HG02763 (cell line): ENCODE measurements around the gene CEBPB.
"Not testable (repeated sequence)": the region's sequence is repeated elsewhere in the genome, so short reads cannot be mapped to it uniquely, and the experiment has no call there.

Experiments
- ATAC-seq: cut with Tn5 transposase; IDR thresholded peaks from one replicate; pipeline ENCODE4 v1.9.1; 2021; ENCODE audit warnings: mild to moderate bottlenecking, moderate library complexity; ENCODE audit not compliant: unreplicated experiment

The CEBPB gene

GRCh38 chr20:50169329-50169823 lies 21.3 kb upstream of the CEBPB start:
- ATAC-seq = no peak

GRCh38 chr20:50170549-50171220 lies 19.9 kb upstream of the CEBPB start:
- ATAC-seq = no peak

GRCh38 chr20:50172347-50173013 lies 18.1 kb upstream of the CEBPB start:
- ATAC-seq = no peak

- no peak for ATAC-seq
These were observed 16.2 kb upstream of the CEBPB start for GRCh38 chr20:50174456-50174855.

- no peak for ATAC-seq
These were observed 14.4 kb upstream of the CEBPB start for GRCh38 chr20:50175938-50176933.

DNA sequence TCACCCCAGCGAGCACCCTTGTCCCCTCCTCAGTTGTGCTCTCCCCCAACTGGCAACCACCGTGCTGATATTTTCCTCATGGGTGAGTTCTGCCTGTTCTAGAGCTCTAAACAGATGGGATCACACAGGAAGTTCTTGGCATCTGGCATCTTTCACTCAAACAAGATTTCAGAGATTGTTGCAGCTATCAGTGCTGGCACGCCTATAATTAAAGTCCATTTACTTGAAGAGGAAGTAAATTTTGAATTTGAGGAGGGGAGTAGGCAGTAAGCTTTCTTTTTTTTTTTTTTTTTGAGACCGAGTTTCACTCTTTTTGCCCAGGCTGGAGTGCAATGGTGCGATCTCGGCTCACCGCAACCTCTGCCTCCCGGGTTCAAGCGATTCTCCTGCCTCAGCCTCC lies 12.0 kb upstream of the CEBPB start:
- not testable (repeated sequence) for ATAC-seq

GRCh38 chr20:50181344-50181743 lies 9.3 kb upstream of the CEBPB start:
- ATAC-seq = no peak

- ATAC-seq = no peak
These were observed 8.3 kb upstream of the CEBPB start for GRCh38 chr20:50182346-50182745.

DNA sequence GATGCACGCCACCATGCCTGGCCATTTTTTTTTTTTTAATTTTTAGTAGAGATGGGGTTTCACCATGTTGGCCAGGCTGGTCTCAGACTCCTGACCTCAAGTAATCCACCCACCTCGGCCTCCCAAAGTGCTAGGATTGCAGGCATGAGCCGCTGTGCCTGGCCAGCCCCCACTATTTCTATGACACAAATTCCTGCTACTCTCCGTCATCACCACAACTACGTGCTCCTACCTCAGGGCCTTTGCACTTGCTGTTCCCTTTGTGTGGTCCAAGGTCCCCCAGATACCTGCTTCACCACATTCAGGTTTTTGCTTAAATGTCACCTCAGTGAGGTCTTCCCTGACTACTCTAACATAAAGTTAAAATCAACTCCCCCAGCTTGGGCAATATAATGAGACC lies 5.2 kb upstream of the CEBPB start:
- ATAC-seq = no peak

DNA sequence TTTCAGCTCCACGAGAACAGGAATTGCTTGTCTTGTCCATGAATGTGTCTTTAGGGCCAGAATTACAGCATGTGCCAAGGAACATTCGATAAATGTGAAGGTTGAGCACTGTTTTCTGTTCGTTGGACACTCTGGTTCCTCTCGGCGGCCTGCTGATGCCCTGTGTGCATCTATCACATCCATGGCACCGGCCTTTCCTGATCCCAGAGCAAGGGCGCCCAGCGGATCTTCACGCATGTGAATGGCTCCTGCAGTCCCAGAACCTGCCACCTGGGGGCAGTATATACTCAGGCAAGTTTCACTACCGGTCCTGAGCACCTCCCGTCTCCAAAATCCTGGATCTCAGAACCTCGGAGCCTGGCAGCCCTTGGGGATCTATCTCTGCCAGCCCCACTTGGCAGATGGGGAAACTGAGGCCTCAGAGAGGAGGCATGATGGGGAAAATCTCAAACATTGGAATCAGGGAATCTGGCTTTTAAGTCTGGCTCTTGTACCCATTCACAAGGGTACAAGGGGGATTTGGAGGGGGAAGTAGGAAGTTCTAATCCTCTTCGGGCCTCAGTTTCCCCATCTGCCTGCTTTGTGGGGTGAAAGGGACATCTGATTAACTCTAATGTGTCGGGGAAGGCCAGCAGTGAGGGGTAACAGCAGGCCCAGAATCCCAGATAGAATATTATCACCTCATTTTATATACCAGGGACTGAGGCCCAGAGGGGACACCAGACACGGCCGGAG lies 4.3 kb upstream of the CEBPB start:
- peak; percentile 34 for ATAC-seq

DNA sequence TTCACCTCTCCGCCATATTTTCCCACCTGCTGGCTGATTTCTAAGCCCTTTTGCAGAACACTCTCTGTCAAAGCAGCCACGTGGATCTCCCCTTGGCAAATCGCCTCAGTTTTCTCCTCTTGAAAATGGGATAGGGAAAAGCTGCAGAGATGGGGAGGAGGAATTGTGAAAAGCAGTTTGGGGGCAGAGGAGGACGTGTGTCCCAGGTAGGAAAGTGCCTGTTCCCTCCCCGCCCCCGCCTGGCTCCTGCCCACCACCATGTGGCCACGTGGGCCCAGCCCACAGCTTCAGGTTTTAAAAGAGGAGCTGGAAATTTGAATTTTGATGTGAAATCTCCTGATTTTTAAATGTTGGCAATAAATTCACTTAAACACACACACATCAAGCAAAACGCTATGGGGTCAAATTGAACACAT lies 3.6 kb upstream of the CEBPB start:
- no peak for ATAC-seq

DNA sequence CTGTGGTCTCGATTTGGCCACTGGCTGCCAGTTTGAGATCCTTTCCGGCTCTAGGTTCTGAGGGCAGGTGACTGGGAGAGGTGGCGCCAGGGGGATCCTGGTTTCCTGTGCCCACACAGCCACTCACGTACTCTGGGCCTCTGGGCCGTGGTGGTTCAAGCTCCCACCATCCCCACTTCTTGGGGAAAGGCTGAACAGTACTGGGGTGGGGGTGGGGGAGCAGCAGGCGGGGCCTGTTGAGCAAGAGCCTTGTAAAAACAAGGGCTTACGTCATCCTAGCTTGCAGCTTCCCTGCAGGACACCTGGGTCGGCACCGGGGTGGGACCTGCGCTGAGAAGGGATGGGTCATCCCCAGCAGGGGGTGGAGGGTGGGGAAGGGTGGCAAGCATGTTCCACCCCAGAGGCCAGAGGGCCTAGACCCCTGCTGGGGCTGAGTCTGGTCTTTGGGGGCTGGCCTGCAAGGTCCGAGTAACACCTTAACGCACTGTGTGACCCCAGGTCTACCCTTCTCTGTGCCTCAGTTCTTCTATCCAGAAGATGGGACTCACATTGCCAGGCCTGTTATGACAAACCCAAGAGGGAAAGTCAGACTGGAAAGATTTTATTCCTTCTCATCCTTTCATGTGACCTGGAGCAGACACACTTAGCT lies 3.1 kb upstream of the CEBPB start:
- ATAC-seq = no peak

DNA sequence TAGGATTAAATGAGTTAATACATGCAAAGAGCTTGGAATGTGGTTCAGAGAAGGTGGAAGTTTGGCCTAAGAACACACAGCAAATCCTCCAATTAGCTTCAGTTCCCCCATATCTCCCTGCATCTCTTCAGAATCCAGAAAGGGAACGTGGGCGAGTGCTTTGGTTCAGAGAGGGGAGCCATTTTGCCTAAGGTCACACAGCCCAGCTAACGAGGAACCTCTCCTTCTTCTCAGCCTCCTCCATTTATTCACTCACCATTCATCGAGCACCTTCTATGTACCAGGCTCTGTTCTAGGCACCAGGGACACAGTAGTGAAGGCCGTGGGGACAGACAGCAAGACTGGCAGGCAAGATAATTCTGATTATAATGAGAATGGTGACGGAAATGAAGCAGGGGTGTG lies 2.3 kb upstream of the CEBPB start:
- no peak for ATAC-seq

DNA sequence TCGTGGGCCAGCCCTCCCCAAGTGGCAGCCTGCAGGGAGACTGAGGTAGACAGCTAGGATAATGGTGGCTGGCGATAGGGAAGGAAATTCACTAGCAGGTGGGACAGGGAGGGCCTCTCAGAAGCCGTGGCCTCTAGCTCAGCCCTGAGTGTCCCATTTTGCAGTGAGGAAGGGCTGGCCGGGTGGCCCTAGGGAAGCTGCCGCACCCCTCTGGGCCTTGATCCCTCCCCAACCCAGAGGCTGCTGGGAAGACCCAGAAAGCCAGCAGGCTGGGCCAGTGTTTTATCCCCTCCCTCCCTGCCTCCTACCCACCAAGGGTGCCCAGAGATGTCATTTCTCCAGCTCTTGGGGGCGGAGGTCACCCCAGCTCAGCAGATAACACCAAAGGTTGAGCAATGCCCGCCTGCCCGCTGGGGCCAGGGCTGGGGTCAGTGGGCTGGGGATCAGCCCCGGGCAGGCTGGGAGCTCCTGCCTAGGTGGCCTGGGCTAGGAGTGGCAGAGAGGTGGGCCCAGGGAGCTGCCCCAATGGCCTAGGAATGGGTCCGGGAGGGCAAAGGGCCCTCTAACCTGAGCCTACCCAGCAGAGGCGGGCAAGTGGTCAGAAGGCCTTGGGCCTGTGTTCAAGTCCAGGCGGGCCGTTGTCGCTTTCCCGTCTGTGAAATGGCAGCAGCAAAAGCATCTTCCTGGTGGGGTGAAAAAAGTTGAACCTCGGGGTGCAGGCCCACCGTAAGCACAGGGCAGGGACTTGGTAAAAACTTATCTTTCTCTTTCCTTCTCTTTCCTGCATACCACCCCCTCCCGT lies 1.6 kb upstream of the CEBPB start:
- no peak for ATAC-seq

GRCh38 chr20:50189681-50190250 lies 864 bp upstream of the CEBPB start:
- ATAC-seq = no peak

- ATAC-seq = peak; percentile 21
These were observed 474 bp downstream of the CEBPB start for GRCh38 chr20:50191065-50191543.

DNA sequence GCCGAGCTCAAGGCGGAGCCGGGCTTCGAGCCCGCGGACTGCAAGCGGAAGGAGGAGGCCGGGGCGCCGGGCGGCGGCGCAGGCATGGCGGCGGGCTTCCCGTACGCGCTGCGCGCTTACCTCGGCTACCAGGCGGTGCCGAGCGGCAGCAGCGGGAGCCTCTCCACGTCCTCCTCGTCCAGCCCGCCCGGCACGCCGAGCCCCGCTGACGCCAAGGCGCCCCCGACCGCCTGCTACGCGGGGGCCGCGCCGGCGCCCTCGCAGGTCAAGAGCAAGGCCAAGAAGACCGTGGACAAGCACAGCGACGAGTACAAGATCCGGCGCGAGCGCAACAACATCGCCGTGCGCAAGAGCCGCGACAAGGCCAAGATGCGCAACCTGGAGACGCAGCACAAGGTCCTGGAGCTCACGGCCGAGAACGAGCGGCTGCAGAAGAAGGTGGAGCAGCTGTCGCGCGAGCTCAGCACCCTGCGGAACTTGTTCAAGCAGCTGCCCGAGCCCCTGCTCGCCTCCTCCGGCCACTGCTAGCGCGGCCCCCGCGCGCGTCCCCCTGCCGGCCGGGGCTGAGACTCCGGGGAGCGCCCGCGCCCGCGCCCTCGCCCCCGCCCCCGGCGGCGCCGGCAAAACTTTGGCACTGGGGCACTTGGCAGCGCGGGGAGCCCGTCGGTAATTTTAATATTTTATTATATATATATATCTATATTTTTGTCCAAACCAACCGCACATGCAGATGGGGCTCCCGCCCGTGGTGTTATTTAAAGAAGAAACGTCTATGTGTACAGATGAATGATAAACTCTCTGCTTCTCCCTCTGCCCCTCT lies 1.1 kb downstream of the CEBPB start:
- ATAC-seq = peak; percentile 26
